Mesendoderm (in vitro differentiated cells): Measurements from ENCODE around the gene UBA7.
A peak's percentile ranks its signal among the peaks of the same experiment; 100 is the strongest.

Source experiments
- DNase-seq: peaks from one replicate; pipeline ENCODE4 v3.0.0; 2013
- H2AK5ac ChIP-seq: 2 replicates; pipeline ENCODE4 v1.6.1; 2013; ENCODE audit warnings: low read length, inconsistent platforms
- H2BK120ac ChIP-seq: 2 replicates; pipeline ENCODE4 v1.6.1; 2013; ENCODE audit warnings: low read depth, mild to moderate bottlenecking, low read length, moderate library complexity, mixed read lengths
- H2BK15ac ChIP-seq: replicated peaks from 2 replicates; pipeline ENCODE4 v1.6.1; 2013; ENCODE audit warnings: low read depth, mild to moderate bottlenecking, moderate library complexity
- H2BK5ac ChIP-seq: 2 replicates; pipeline ENCODE4 v1.6.1; 2013; ENCODE audit warnings: low read length, inconsistent platforms
- H3K18ac ChIP-seq: 2 replicates; pipeline ENCODE4 v1.6.1; 2013; ENCODE audit warnings: mild to moderate bottlenecking, low read length, mixed read lengths
- H3K23ac ChIP-seq: one replicate; pipeline ENCODE4 v1.6.1; 2013; ENCODE audit warnings: low read length
- H3K27ac ChIP-seq: 2 replicates; pipeline ENCODE4 v1.5.1; 2013; ENCODE audit warnings: low read depth, mild to moderate bottlenecking, inconsistent platforms, low read length, moderate library complexity
- H3K27me3 ChIP-seq: 2 replicates; pipeline ENCODE4 v1.6.1; 2013; ENCODE audit warnings: low read length, control low read depth, mild to moderate bottlenecking, inconsistent platforms; ENCODE audit not compliant: insufficient read depth, poor library complexity
- H3K36me3 ChIP-seq: 2 replicates; pipeline ENCODE4 v1.6.1; 2013; ENCODE audit warnings: low read length, inconsistent platforms; ENCODE audit not compliant: control insufficient read depth, insufficient read depth
- H3K4ac ChIP-seq: one replicate; pipeline ENCODE4 v1.6.1; 2013; ENCODE audit warnings: low read depth, mild to moderate bottlenecking, low read length, moderate library complexity
- H3K4me1 ChIP-seq: 2 replicates; pipeline ENCODE4 v1.6.1; 2013; ENCODE audit warnings: low read depth, low read length, inconsistent platforms; ENCODE audit not compliant: control insufficient read depth
- H3K4me2 ChIP-seq: 2 replicates; pipeline ENCODE4 v1.6.1; 2013; ENCODE audit warnings: low read length
- H3K4me3 ChIP-seq: 2 replicates; pipeline ENCODE4 v1.5.1; 2013; ENCODE audit warnings: mild to moderate bottlenecking, low read length
- H3K56ac ChIP-seq: one replicate; pipeline ENCODE4 v1.6.1; 2013; ENCODE audit warnings: low read length
- H3K79me1 ChIP-seq: 2 replicates; pipeline ENCODE4 v1.6.1; 2013; ENCODE audit warnings: low read length, inconsistent platforms
- H3K79me2 ChIP-seq: 2 replicates; pipeline ENCODE4 v1.6.1; 2013; ENCODE audit warnings: mild to moderate bottlenecking, low read length; ENCODE audit not compliant: control insufficient read depth, insufficient read depth
- H3K9ac ChIP-seq: 2 replicates; pipeline ENCODE4 v1.6.1; 2013; ENCODE audit warnings: low read length, inconsistent platforms
- H4K5ac ChIP-seq: one replicate; pipeline ENCODE4 v1.6.1; 2013; ENCODE audit warnings: low read length
- H4K8ac ChIP-seq: one replicate; pipeline ENCODE4 v1.6.1; 2013; ENCODE audit warnings: low read depth, mild to moderate bottlenecking, control low read depth, low read length, moderate library complexity
- WGBS: extraction: QIAGEN DNeasy Blood & Tissue Kit; methylation state at CpG from one replicate; pipeline ENCODE4 v1.1.7; 2013; ENCODE audit warnings: low lambda C conversion rate, missing lambda C conversion rate; ENCODE audit not compliant: insufficient coverage; ENCODE audit errors: extremely low coverage; 5-methylcytosine and 5-hydroxymethylcytosine counted together

UBA7 gene

DNA sequence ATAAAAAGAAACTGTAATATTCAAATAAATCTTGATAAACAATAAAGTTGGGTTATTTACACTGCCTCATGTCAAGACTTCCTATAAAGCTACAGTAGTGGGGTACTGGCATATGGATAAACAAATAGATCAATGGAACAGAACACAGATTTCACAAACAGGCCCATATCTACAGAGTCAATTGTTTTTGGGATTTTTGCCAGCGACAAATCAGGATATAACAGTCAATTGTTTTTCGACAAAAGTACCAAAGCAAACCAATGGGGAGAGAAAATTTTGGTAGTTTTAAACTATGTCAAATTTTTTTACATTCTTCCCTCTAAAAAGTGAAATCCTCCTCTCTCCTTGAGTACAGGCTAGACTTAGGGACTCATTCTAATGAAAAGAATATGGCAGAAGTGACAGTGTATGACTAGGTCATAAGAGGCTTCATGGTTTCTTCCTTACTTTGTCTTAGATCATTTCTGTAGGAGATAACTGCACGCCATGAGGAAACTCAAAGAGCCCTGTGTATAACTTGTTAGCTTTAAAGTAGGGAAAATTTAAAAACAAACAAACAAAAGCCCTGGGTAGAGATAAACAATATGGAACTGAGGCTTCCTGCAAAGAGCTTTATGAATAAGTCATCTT is 44.4 kb downstream of the UBA7 start:
- H3K79me2 ChIP-seq = peaks cover 14% of the 10 kb centered on the region
- DNase-seq = no peak
- no peaks in the 10 kb centered on the region for H3K4me1 ChIP-seq
- no peak overlapping the region for H3K56ac ChIP-seq
- no peak overlapping the region for H3K4me3 ChIP-seq
- H3K36me3 ChIP-seq = no peaks in the 10 kb centered on the region
- H4K8ac ChIP-seq = no peak overlapping the region
- no peak overlapping the region for H3K9ac ChIP-seq
- no peak overlapping the region for H3K4ac ChIP-seq
- no peaks in the 10 kb centered on the region for H3K27me3 ChIP-seq
- H3K23ac ChIP-seq = no peak overlapping the region
- H3K79me1 ChIP-seq = peaks cover 4% of the 10 kb centered on the region
- no peak overlapping the region for H2BK120ac ChIP-seq
- H3K18ac ChIP-seq = no peak overlapping the region
- H2AK5ac ChIP-seq = no peak overlapping the region
- no peak overlapping the region for H2BK5ac ChIP-seq
- no peak overlapping the region for H4K5ac ChIP-seq
- no CpG with 5 or more reads among the region's 3 CpGs for WGBS
- no peak overlapping the region for H3K4me2 ChIP-seq
- H3K27ac ChIP-seq = no peak overlapping the region
- H2BK15ac ChIP-seq = no peak overlapping the region

DNA sequence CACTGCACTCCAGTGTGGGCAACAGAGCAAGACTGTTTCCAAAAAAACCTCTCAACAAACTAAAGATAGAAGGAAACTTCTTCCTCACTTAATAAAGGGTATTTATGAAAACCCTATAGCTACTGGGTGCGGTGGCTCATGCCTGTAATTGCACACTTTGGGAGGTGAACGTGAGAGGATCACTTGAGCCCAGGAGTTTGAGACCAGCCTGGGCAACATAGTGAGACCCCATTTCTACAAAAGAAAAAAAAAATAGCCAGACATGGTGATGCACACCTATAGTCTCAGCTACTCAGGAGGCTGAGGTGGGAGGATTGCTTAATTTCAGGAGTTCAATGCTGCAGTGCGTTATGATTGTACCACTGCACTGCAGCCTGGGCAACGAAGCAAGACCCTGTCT is 49.8 kb downstream of the UBA7 start:
- H3K18ac ChIP-seq = no peak overlapping the region
- no peak overlapping the region for H3K27ac ChIP-seq
- H3K9ac ChIP-seq = no peak overlapping the region
- no peaks in the 10 kb centered on the region for H3K27me3 ChIP-seq
- H3K4ac ChIP-seq = no peak overlapping the region
- H3K4me1 ChIP-seq = no peaks in the 10 kb centered on the region
- no CpG with 5 or more reads among the region's 4 CpGs for WGBS
- no peak overlapping the region for H4K5ac ChIP-seq
- no peak overlapping the region for H2BK5ac ChIP-seq
- peaks cover 7% of the 10 kb centered on the region for H3K79me2 ChIP-seq
- no peak overlapping the region for H4K8ac ChIP-seq
- no peak overlapping the region for H3K56ac ChIP-seq
- H3K79me1 ChIP-seq = peaks cover 5% of the 10 kb centered on the region
- H3K23ac ChIP-seq = no peak overlapping the region
- no peak overlapping the region for H3K4me2 ChIP-seq
- no peaks in the 10 kb centered on the region for H3K36me3 ChIP-seq
- no peak overlapping the region for H2BK15ac ChIP-seq
- no peak overlapping the region for H3K4me3 ChIP-seq
- H2AK5ac ChIP-seq = no peak overlapping the region
- DNase-seq = no peak
- H2BK120ac ChIP-seq = no peak overlapping the region

DNA sequence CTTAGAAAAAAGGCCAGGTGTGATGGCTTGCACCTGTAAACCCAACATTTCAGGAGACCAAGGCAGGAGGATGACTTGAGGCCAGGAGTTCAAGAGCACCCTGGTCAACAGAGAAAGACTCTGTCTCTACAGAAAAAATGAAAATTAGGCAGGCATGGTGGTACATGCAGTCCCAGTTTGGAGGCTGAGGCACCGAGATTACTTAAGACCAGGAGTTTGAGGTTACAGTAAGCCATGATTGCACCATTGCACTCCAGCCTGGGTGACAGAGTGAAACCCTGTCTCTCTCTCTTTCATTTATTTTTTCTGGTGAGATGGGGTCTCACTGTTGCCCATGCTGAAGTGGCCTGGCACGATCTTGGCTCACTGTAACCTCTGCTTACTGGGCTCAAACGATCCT is 52.1 kb downstream of the UBA7 start:
- Histone ChIP-seq H4K8ac (no peak overlapping the region), H3K4me3 (no peak overlapping the region), H3K4me1 (no peaks in the 10 kb centered on the region), H3K36me3 (no peaks in the 10 kb centered on the region), H2BK5ac (no peak overlapping the region), H3K79me2 (peaks cover 10% of the 10 kb centered on the region), H3K27ac (no peak overlapping the region), H3K4me2 (no peak overlapping the region), H2AK5ac (no peak overlapping the region), H4K5ac (no peak overlapping the region), H2BK15ac (no peak overlapping the region), H3K27me3 (no peaks in the 10 kb centered on the region), H3K9ac (no peak overlapping the region), H3K56ac (no peak overlapping the region), H3K4ac (no peak overlapping the region), H3K79me1 (peaks cover 12% of the 10 kb centered on the region), H3K18ac (no peak overlapping the region), H3K23ac (no peak overlapping the region), H2BK120ac (no peak overlapping the region)
- no peak for DNase-seq
- no CpG with 5 or more reads among the region's 3 CpGs for WGBS

DNA sequence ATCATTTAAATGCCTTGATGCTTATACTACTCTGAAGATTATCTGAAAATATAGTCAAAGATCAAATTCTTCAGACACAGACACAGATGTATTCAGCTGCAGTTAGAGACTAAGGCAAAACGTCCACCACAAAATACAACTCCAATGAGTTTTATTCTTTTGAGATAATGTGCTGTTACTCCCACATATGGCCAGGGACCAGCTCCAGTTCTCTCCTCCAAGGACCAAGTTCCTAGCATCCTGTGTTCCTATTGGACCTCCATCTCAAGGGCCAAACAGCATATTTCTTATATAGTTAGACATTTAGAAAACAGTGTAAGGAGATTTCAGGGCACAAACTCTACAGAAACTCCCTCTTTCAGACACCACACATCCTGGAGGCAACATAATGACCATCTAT is 54.5 kb downstream of the UBA7 start:
- Histone ChIP-seq H3K18ac (no peak overlapping the region), H3K4me2 (no peak overlapping the region), H3K4me1 (no peaks in the 10 kb centered on the region), H3K9ac (no peak overlapping the region), H3K4me3 (no peak overlapping the region), H3K23ac (no peak overlapping the region), H3K79me1 (peaks cover 17% of the 10 kb centered on the region), H2BK5ac (no peak overlapping the region), H3K56ac (no peak overlapping the region), H2BK120ac (no peak overlapping the region), H3K27ac (no peak overlapping the region), H2AK5ac (no peak overlapping the region), H3K4ac (no peak overlapping the region), H4K5ac (no peak overlapping the region), H4K8ac (no peak overlapping the region), H2BK15ac (no peak overlapping the region), H3K36me3 (no peaks in the 10 kb centered on the region), H3K27me3 (no peaks in the 10 kb centered on the region), H3K79me2 (peaks cover 14% of the 10 kb centered on the region)
- DNase-seq = no peak
- no CpG with 5 or more reads among the region's 1 CpG for WGBS

DNA sequence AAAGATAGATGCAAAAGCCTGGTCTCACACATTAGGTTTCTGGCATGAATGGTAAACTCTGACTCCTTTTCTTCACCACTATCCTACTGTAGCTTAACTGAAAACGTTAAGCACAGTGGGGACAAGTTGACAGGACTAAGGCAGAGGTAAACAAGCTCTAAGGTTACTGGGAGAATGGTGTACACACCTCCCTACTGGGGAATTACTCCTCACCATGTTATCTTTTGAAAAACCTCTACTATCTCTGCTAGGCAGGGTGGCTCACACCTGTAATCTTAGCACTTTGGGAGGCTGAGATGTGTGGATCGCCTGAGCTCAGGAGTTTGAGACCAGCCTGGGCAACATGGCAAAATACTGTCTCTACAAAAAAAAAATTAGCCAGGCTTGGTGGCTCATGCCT is 56.6 kb downstream of the UBA7 start:
- no peaks in the 10 kb centered on the region for H3K4me1 ChIP-seq
- H3K23ac ChIP-seq = no peak overlapping the region
- no peak overlapping the region for H3K18ac ChIP-seq
- H4K8ac ChIP-seq = no peak overlapping the region
- no peak overlapping the region for H3K4ac ChIP-seq
- no peak overlapping the region for H3K4me2 ChIP-seq
- H3K36me3 ChIP-seq = no peaks in the 10 kb centered on the region
- H3K79me2 ChIP-seq = peaks cover 17% of the 10 kb centered on the region
- H3K56ac ChIP-seq = no peak overlapping the region
- no peak overlapping the region for H3K9ac ChIP-seq
- no peak overlapping the region for H4K5ac ChIP-seq
- no peak overlapping the region for H2BK120ac ChIP-seq
- peak; percentile 70 for DNase-seq
- no peak overlapping the region for H3K4me3 ChIP-seq
- peaks cover 19% of the 10 kb centered on the region for H3K79me1 ChIP-seq
- no CpG with 5 or more reads among the region's 2 CpGs for WGBS
- no peak overlapping the region for H2BK5ac ChIP-seq
- no peaks in the 10 kb centered on the region for H3K27me3 ChIP-seq
- H3K27ac ChIP-seq = no peak overlapping the region
- no peak overlapping the region for H2AK5ac ChIP-seq
- no peak overlapping the region for H2BK15ac ChIP-seq

DNA sequence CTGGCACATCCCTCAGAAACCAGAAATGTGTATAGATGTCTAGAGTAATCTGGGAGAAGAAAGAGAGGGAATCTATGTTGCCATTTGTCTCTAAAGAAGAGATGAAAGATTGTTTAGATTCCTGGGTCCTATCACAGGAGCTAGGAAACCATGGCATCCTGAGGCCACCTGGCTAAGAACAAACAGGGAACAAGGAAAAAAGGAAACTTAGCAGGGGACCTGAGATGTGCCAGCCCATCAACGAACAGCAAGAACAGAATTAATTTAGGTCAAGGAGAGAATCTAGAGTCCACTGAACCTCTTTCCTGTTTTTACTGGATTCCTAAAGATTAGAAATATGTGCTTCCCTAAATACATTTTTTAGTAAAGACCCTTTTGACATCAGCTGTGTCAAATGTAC is 57.7 kb downstream of the UBA7 start:
- Histone ChIP-seq H3K27ac (no peak overlapping the region), H3K36me3 (no peaks in the 10 kb centered on the region), H3K23ac (no peak overlapping the region), H3K56ac (no peak overlapping the region), H3K9ac (no peak overlapping the region), H4K5ac (no peak overlapping the region), H3K79me2 (peaks cover 17% of the 10 kb centered on the region), H3K4ac (no peak overlapping the region), H3K79me1 (peaks cover 19% of the 10 kb centered on the region), H2BK15ac (no peak overlapping the region), H3K4me2 (no peak overlapping the region), H3K4me3 (no peak overlapping the region), H3K27me3 (no peaks in the 10 kb centered on the region), H3K4me1 (no peaks in the 10 kb centered on the region), H3K18ac (no peak overlapping the region), H4K8ac (no peak overlapping the region), H2BK120ac (no peak overlapping the region), H2BK5ac (no peak overlapping the region), H2AK5ac (no peak overlapping the region)
- no CpG with 5 or more reads among the region's 1 CpG for WGBS
- no peak for DNase-seq
